Activated CD8-positive, alpha-beta T cell treated with anti-CD3 and anti-CD28 coated beads for 36 hours (primary cell): ENCODE results near the gene TREH. TPM values are rescaled to one million over a fixed set of nuclear protein-coding genes. Genes with fewer than 3 reads are reported as not detected.
"Not testable (repeated sequence)": the region's sequence is repeated elsewhere in the genome, so short reads cannot be mapped to it uniquely, and the experiment has no call there.

Experiments used
- ATAC-seq: fragments of 200-7000 bp; cut with Tn5 transposase; one replicate; pipeline ENCODE4 v1.10.0; 2021; ENCODE audit warnings: mild to moderate bottlenecking, moderate library complexity
- CTCF ChIA-PET: fragments of 350-600 bp; sonication (Branson Sonifier 250); formaldehyde crosslinking; loops from one replicate; lab custom pipeline; 2021; ENCODE audit warnings: antibody characterized with exemption; lab: Charles Lee
- POLR2A ChIA-PET: fragments of 350-600 bp; sonication (Branson Sonifier 250); formaldehyde crosslinking; loops from one replicate; lab custom pipeline; 2021; ENCODE audit warnings: antibody characterized with exemption; lab: Charles Lee
- DNase-seq: peaks from one replicate; pipeline ENCODE4 v3.0.0-alpha.2; 2020
- H3K27ac Mint-ChIP-seq: one replicate; pipeline ENCODE4 v1.8.0; 2021; ENCODE audit warnings: mild to moderate bottlenecking, mixed read lengths
- H3K27me3 Mint-ChIP-seq: one replicate; pipeline ENCODE4 v1.8.0; 2021; ENCODE audit warnings: mixed read lengths
- H3K36me3 Mint-ChIP-seq: one replicate; pipeline ENCODE4 v1.8.0; 2021; ENCODE audit warnings: low read depth, mixed read lengths
- H3K4me1 Mint-ChIP-seq: one replicate; pipeline ENCODE4 v1.8.0; 2021; ENCODE audit warnings: low read depth, mixed read lengths
- H3K4me3 Mint-ChIP-seq: one replicate; pipeline ENCODE4 v1.8.0; 2021; ENCODE audit warnings: mild to moderate bottlenecking, moderate library complexity, mixed read lengths
- H3K9me3 Mint-ChIP-seq: one replicate; pipeline ENCODE4 v1.8.0; 2021; ENCODE audit warnings: mixed read lengths
- CTCF ChIP-seq: fragments of 200-600 bp; IDR thresholded peaks from one replicate; pipeline ENCODE4 v1.8.0; 2022; ENCODE audit warnings: antibody characterized with exemption, mild to moderate bottlenecking
- intact Hi-C: fragments of 100-400 bp; cut with micrococcal nuclease; formaldehyde crosslinking; loops from one replicate; pipeline ENCODE4 v1.10.0; 2022
- total RNA-seq, 2 experiments: library from RNA; stranded (reverse); gene quantifications; one replicate each; pipeline ENCODE4 v1.2.3, GENCODE V29; 2021

TREH gene
- total RNA-seq, 2 experiments from 2014 or later: not detected

GRCh38 chr11:118689503-118689851, 10.0 kb upstream of the TREH start:
- Mint-ChIP-seq H3K27ac (no peak overlapping the region), H3K9me3 (no peaks in the 10 kb centered on the region), H3K4me1 (peaks cover 48% of the 10 kb centered on the region), H3K36me3 (no peaks in the 10 kb centered on the region), H3K4me3 (no peak overlapping the region), H3K27me3 (peaks cover 4% of the 10 kb centered on the region)
- DNase-seq: no peak
- ATAC-seq: no peak
- CTCF ChIA-PET: interaction anchor here (0.6 to 5.2 kb wide), 80 partner anchors 9 to 378 kb away, joined by 3 to 80 read pairs (median 5); partner anchors contain the start of genes BCL9L, CENATAC, CXCR5 and DDX6
- POLR2A ChIA-PET: interaction anchor here (1.0 to 1.2 kb wide), 3 partner anchors 61 to 236 kb away, joined by 3 read pairs; partner anchors contain the start of gene BCL9L
- intact Hi-C loops: no loop called here
- TF ChIP-seq CTCF: no peak

- POLR2A ChIA-PET: interaction anchor here (1.2 kb wide), 1 partner anchor 72 kb away, joined by 3 read pairs; no protein-coding TSS in a partner anchor
- ATAC-seq (no peak), DNase-seq (no peak)
- no peak overlapping the region for H3K27ac Mint-ChIP-seq
- H3K4me1 Mint-ChIP-seq: peaks cover 47% of the 10 kb centered on the region
- H3K9me3 Mint-ChIP-seq: no peaks in the 10 kb centered on the region
- no peaks in the 10 kb centered on the region for H3K36me3 Mint-ChIP-seq
- peaks cover 4% of the 10 kb centered on the region for H3K27me3 Mint-ChIP-seq
- TF ChIP-seq CTCF: no peak
- H3K4me3 Mint-ChIP-seq: no peak overlapping the region
- intact Hi-C loops: no loop called here
- CTCF ChIA-PET: interaction anchor here (0.6 to 5.2 kb wide), 41 partner anchors 8 to 346 kb away, joined by 3 to 80 read pairs (median 6); partner anchors contain the start of genes DDX6 and UPK2
Observed at GRCh38 chr11:118688851-118689502, 9.5 kb upstream of the TREH start.

GRCh38 chr11:118688339-118688738, 8.9 kb upstream of the TREH start:
- DNase-seq: peak; percentile 49
- H3K4me1 Mint-ChIP-seq: peaks cover 41% of the 10 kb centered on the region
- intact Hi-C loops, H3K4me3 Mint-ChIP-seq, H3K27me3 Mint-ChIP-seq, H3K36me3 Mint-ChIP-seq, POLR2A ChIA-PET, H3K9me3 Mint-ChIP-seq, ATAC-seq, H3K27ac Mint-ChIP-seq: not testable (repeated sequence)
- CTCF ChIA-PET: interaction anchor here (0.6 to 3.1 kb wide), 8 partner anchors 10 to 238 kb away, joined by 3 to 13 read pairs (median 6); no protein-coding TSS in a partner anchor

GRCh38 chr11:118687906-118688305, 8.5 kb upstream of the TREH start:
- no peak for ATAC-seq
- Mint-ChIP-seq H3K4me1 (peaks cover 37% of the 10 kb centered on the region), H3K36me3 (no peaks in the 10 kb centered on the region), H3K9me3 (no peaks in the 10 kb centered on the region), H3K27ac (no peak overlapping the region), H3K27me3 (peaks cover under 1% of the 10 kb centered on the region), H3K4me3 (no peak overlapping the region)
- DNase-seq: no peak
- POLR2A ChIA-PET: no interaction called here
- CTCF ChIA-PET: interaction anchor here (0.6 to 2.8 kb wide), 5 partner anchors 11 to 239 kb away, joined by 3 to 13 read pairs (median 4); no protein-coding TSS in a partner anchor
- intact Hi-C loops: no loop called here
- TF ChIP-seq CTCF: no peak

- Mint-ChIP-seq H3K27ac (no peak overlapping the region), H3K4me1 (peaks cover 8% of the 10 kb centered on the region), H3K4me3 (no peak overlapping the region), H3K36me3 (no peaks in the 10 kb centered on the region), H3K27me3 (no peaks in the 10 kb centered on the region), H3K9me3 (no peaks in the 10 kb centered on the region)
- DNase-seq (no peak), ATAC-seq (no peak)
- CTCF ChIA-PET: interaction anchor here (0.9 kb wide), 1 partner anchor 24 kb away, joined by 3 read pairs; no protein-coding TSS in a partner anchor
- intact Hi-C loops: no loop called here
- no peak for TF ChIP-seq CTCF
- POLR2A ChIA-PET: no interaction called here
Observed at GRCh38 chr11:118684187-118684586, 4.7 kb upstream of the TREH start.

- H3K36me3 Mint-ChIP-seq, H3K27ac Mint-ChIP-seq, H3K4me1 Mint-ChIP-seq, H3K27me3 Mint-ChIP-seq, CTCF ChIA-PET, H3K9me3 Mint-ChIP-seq, POLR2A ChIA-PET, DNase-seq, ATAC-seq, intact Hi-C loops, H3K4me3 Mint-ChIP-seq: not testable (repeated sequence)
Observed at GRCh38 chr11:118682939-118683338, 3.5 kb upstream of the TREH start.
